Heart left ventricle (tissue), 13 donors: Measurements from ENCODE around the gene CAMTA1.

Experiments used
- CTCF ChIP-seq, 12 donors: fragments of 200-600 bp; sonication (generic) in 4 of 12; IDR thresholded peaks; one replicate each; pipeline versions ENCODE4 v1.5.0 to v1.8.0; 2018 to 2022; ENCODE audit warnings: antibody characterized with exemption in 12 of 12, mild to moderate bottlenecking in 5 of 12
- POLR2A ChIP-seq, 2 donors: fragments of 450-650 bp; IDR thresholded peaks; one replicate each; pipeline ENCODE4 v1.6.1; 2017; ENCODE audit warnings: antibody characterized with exemption in 2 of 2, mild to moderate bottlenecking in 2 of 2, moderate library complexity in 2 of 2
- donor health status: ischemic (EF 13 %, LVEDD 7.1; RV severe dilation, severe dysfunction).
- donor health status: DM: no; HTN: yes; CAD: no.
- donor health status: DM: no; HTN: no; CAD: no.
- donor health status: ischemic (EF 25% LVEDD 6.9; RV normal size, moderate dysfunction).
- donor health status: ischemic (EF 25% LVEDD 5.7; RV mildly dilated, moderate dysfunction).
- donor health status: ischemic (EF 35%, LVEDD 5.7; RV mildly dilated, moderate dysfunction).
- donor health status: nonischemic (EF 11% LVEDD 7.7; RV severe dilation, severe dysfunction).
- donor health status: DM: yes; HTN: yes; CAD: no.
- donor health status: PGD.
- donor health status: ischemic (EF 29% LVEDD 5.4; RV normal size, mild dysfunction).
- donor health status: nonischemic (EF 23%, LVEDD 6.1; RV moderate dilation, normal function).

DNA sequence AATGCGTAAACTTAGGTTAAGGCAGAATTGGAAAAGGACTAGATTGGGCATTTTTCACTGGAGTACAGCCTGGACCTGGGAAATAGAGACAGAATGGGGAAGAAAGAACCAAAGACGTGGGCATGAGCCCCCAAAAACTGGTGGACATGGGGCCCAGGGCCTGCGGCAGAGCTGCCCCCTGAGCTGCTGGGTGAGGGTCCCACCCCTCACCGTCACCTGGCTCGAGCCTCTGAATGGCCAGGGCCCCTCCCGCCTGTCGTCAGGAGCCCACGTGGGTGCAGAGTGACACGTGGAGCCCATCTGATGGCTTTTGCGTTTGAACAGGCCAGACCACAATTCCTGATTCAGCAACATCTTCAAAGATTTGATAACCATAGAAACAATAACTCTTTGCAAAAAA is 624.9 kb downstream of the CAMTA1 start:
- no peak for TF ChIP-seq CTCF (IDR thresholded peaks at IDR 0.05)
- TF ChIP-seq POLR2A (IDR thresholded peaks at IDR 0.05), result no peak
